Fibroblast of the aortic adventitia (primary cell): Measurements from ENCODE around the gene OR4F16. TPM values are rescaled to one million over a fixed set of nuclear protein-coding genes. Genes with fewer than 3 reads are reported as not detected.
"Not testable (repeated sequence)": the region's sequence is repeated elsewhere in the genome, so short reads cannot be mapped to it uniquely, and the experiment has no call there.

Experiments
- DNase-seq: peaks from one replicate; pipeline ENCODE4 v3.0.0-alpha.2; 2010; ENCODE audit warnings: low read depth
- H3K4me3 ChIP-seq: 2 replicates; pipeline ENCODE4 v1.5.1; 2011; ENCODE audit warnings: low read depth, mild to moderate bottlenecking, control low read depth, low read length, moderate library complexity
- total RNA-seq: library from RNA; depleted of rRNA; stranded (reverse); fragments of >200 nt; gene quantifications from 2 replicates; pipeline ENCODE4 v1.2.3, GENCODE V29; 2012; ENCODE audit warnings: low replicate concordance

The OR4F16 gene, protein sequence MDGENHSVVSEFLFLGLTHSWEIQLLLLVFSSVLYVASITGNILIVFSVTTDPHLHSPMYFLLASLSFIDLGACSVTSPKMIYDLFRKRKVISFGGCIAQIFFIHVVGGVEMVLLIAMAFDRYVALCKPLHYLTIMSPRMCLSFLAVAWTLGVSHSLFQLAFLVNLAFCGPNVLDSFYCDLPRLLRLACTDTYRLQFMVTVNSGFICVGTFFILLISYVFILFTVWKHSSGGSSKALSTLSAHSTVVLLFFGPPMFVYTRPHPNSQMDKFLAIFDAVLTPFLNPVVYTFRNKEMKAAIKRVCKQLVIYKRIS
- total RNA-seq, result 0.54 TPM in 1 of 2 replicates, not detected in the other

GRCh38 chr1:686554-686953 lies at the start of gene OR4F16:
Gene OR4F16 (minus strand): TSS chr1:686654. CDS start chr1:686654, 0 bp downstream.
- DNase-seq, H3K4me3 ChIP-seq: not testable (repeated sequence)

DNA sequence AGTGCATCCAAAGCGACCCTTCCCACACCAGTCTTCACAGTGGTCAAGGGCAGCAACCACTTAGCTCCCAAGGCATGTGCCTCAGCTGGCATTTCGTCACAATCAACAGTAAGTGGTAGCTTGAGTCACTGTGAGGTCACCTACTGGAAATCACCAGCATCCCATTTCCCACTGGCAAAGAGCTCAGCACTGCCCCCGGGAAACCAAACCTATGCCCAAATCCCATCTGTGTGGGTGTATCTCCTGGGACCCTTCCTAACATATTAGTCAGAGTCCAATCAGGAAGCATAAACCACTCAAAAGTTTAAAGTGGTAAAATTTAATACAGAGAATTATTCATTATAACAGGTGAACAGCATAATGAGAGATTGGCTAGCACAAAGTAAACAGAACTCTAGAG lies 47.2 kb upstream of the OR4F16 start:
- DNase-seq, H3K4me3 ChIP-seq: not testable (repeated sequence)

GRCh38 chr1:727040-727439 lies 40.6 kb upstream of the OR4F16 start:
- not testable (repeated sequence) for DNase-seq, H3K4me3 ChIP-seq

Other genes with a start within 250 kb of the OR4F16 start
- gene OR4F29, start 235.0 kb downstream of the OR4F16 start, total RNA-seq, result 0.54 TPM in 1 of 2 replicates, not detected in the other
- 1.6 and 12.4 TPM in 2 replicates for gene SAMD11, start 237.3 kb upstream of the OR4F16 start, total RNA-seq